Sigmoid colon (tissue), 7 donors: Measurements from ENCODE around the gene CDK13. TPM values are rescaled to one million over a fixed set of nuclear protein-coding genes. Genes with fewer than 3 reads are reported as not detected.

Experiments used
- DNase-seq: peaks from one replicate; pipeline ENCODE4 v3.0.0-alpha.2; 2019
- H3K27ac ChIP-seq, 4 donors: fragments of 200-600 bp; sonication (generic); one replicate each; pipeline ENCODE4 v1.5.1; 2016 to 2019; ENCODE audit warnings: mild to moderate bottlenecking in 1 of 4
- H3K27me3 ChIP-seq, 3 donors: fragments of 200-600 bp; sonication (generic); one replicate each; pipeline ENCODE4 v1.5.1; 2019; ENCODE audit warnings: mild to moderate bottlenecking in 1 of 3
- H3K36me3 ChIP-seq, 4 donors: fragments of 200-600 bp; sonication (generic); one replicate each; pipeline ENCODE4 v1.5.1; 2016 to 2019
- H3K4me1 ChIP-seq, 4 donors: fragments of 200-600 bp; sonication (generic); one replicate each; pipeline ENCODE4 v1.5.1; 2017 to 2019
- H3K4me3 ChIP-seq, 4 donors: fragments of 200-600 bp; sonication (generic); one replicate each; pipeline ENCODE4 v1.5.1; 2017 to 2019; ENCODE audit warnings: mild to moderate bottlenecking in 2 of 4, moderate library complexity in 1 of 4
- H3K9me3 ChIP-seq, 4 donors: fragments of 200-600 bp in 3 of 4; sonication (generic) in 3 of 4; one replicate each; pipeline versions ENCODE4 v1.5.1 to v1.6.1; 2013 to 2019
- CTCF ChIP-seq, 4 experiments: fragments of 450-650 bp in 3 of 4; fragments of 200-600 bp in 1 of 4; IDR thresholded peaks; one replicate each; pipeline ENCODE4 v1.5.1; 2016 to 2019; ENCODE audit warnings: antibody characterized with exemption in 4 of 4, mild to moderate bottlenecking in 3 of 4, moderate library complexity in 2 of 4
- EP300 ChIP-seq, 4 donors: sonication (generic); formaldehyde crosslinking; IDR thresholded peaks; one replicate each; pipeline ENCODE4 v1.6.1; 2017; ENCODE audit warnings: antibody characterized with exemption in 4 of 4
- POLR2A ChIP-seq, 2 donors: fragments of 450-650 bp; IDR thresholded peaks; one replicate each; pipeline ENCODE4 v1.6.1; 2016; ENCODE audit warnings: antibody characterized with exemption in 2 of 2, mild to moderate bottlenecking in 2 of 2, moderate library complexity in 2 of 2
- POLR2AphosphoS5 ChIP-seq, 4 donors: sonication (generic); formaldehyde crosslinking; IDR thresholded peaks; one replicate each; pipeline ENCODE4 v1.6.1; 2017; ENCODE audit warnings: antibody characterized with exemption in 4 of 4
- WGBS, 2 donors: extraction: QIAGEN DNeasy Blood & Tissue Kit; methylation state at CpG; one replicate each; pipeline ENCODE4 v1.1.7; 2013; 5-methylcytosine and 5-hydroxymethylcytosine counted together
- intact Hi-C: fragments of 100-400 bp; cut with DNase I; formaldehyde crosslinking; loops from one replicate; pipeline ENCODE4 v1.15.1; 2023
- polyA plus RNA-seq, 3 donors: library from polyadenylated mRNA; stranded (reverse); fragments of 200-250 nt; gene quantifications; one replicate each; pipeline ENCODE4 v1.2.3, GENCODE V29; 2013
- total RNA-seq, 4 donors: library from RNA; depleted of rRNA; stranded (reverse); fragments of >200 nt; gene quantifications; one replicate each; pipeline ENCODE4 v1.1.0, GENCODE V29; 2016
- donor health status: healthy with polysubstance abuse.
- donor health status: Bipolar disorder and iron deficiency.
- donor health status: healthy.

CDK13 gene
- total and polyA plus RNA-seq, 7 donors = 8.4 to 80.0 (median 63.8) TPM

GRCh38 chr7:39922580-39922979 lies 27.5 kb upstream of the CDK13 start:
- 88 to 89% methylated on average over 3 of the region's 3 CpGs for WGBS, 2 donors
- TF ChIP-seq EP300 (IDR thresholded peaks at IDR 0.05) (no peak), CTCF (IDR thresholded peaks at IDR 0.05) (no peak), POLR2AphosphoS5 (IDR thresholded peaks at IDR 0.05) (no peak), POLR2A (IDR thresholded peaks at IDR 0.05) (no peak)

DNA sequence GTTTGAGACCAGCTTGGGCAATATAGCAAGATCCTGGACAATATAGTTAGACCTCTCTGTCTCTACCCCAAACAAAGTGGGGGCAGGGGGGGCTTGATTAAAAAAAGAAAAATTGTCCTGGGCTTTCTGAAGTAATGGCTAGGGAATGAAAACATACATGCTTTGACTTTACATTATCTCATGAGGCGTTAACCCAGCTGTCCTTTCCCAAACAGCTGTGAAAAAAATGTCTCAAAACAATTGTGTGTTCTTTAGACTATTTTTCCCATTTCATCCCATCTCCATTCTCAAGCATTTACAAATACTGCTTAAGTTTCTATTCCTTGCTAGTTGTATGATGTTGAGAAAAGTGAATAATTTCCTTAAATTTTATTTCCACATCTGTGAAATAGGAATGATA lies 27.0 kb upstream of the CDK13 start:
- intact Hi-C loops = no loop called here
- WGBS, 2 donors = 83 to 86% methylated on average over 1 of the region's 1 CpG
- peaks cover 0 to 3% (median 0%) of the 10 kb centered on the region in 3 donors for H3K27me3 ChIP-seq
- H3K27ac ChIP-seq = no peak overlapping the region
- no peaks in the 10 kb centered on the region for H3K9me3 ChIP-seq
- no peak for TF ChIP-seq POLR2AphosphoS5 (IDR thresholded peaks at IDR 0.05)
- no peak for TF ChIP-seq EP300 (IDR thresholded peaks at IDR 0.05)
- TF ChIP-seq POLR2A (IDR thresholded peaks at IDR 0.05) = no peak
- no peak for TF ChIP-seq CTCF (IDR thresholded peaks at IDR 0.05)
- no peaks in the 10 kb centered on the region for H3K36me3 ChIP-seq
- DNase-seq = no peak
- no peaks in the 10 kb centered on the region for H3K4me1 ChIP-seq
- H3K4me3 ChIP-seq = no peak overlapping the region

More at GRCh38 chr7:39922580-39922979, 27.5 kb upstream of the CDK13 start:
- no peaks in the 10 kb centered on the region for H3K36me3 ChIP-seq
- no peaks in the 10 kb centered on the region for H3K4me1 ChIP-seq
- intact Hi-C loops = no loop called here
- peaks cover 0 to 3% (median 0%) of the 10 kb centered on the region in 3 donors for H3K27me3 ChIP-seq
- no peaks in the 10 kb centered on the region for H3K9me3 ChIP-seq
- no peak overlapping the region for H3K4me3 ChIP-seq
- DNase-seq = no peak
- no peak overlapping the region for H3K27ac ChIP-seq

DNA sequence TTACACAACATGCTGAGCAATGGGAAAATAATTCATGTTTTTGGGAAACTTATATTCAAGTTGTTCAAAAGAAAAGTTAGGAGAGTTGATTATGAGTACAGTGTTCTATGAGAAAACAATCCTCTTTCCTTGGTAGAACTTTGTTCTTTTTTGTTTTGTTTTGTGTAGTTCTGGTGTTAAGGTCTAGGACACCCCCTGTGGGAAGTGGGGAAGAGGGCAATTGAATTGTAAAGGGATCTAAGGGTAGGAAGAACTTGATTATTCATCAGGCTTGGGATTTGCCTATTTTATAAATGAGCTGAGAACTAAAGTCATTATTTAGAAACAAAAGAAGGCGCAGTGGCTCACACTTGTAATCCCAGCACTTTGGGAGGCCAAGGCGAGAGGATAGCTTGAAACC lies 25.9 kb upstream of the CDK13 start:
- intact Hi-C loops = no loop called here
- no peak overlapping the region for H3K27ac ChIP-seq
- no peak overlapping the region for H3K4me3 ChIP-seq
- no peaks in the 10 kb centered on the region for H3K27me3 ChIP-seq
- WGBS, 2 donors = 94 to 97% methylated on average over 2 of the region's 2 CpGs
- no peak for DNase-seq
- H3K9me3 ChIP-seq = no peaks in the 10 kb centered on the region
- H3K4me1 ChIP-seq = no peaks in the 10 kb centered on the region
- H3K36me3 ChIP-seq = no peaks in the 10 kb centered on the region
- no peak for TF ChIP-seq POLR2A (IDR thresholded peaks at IDR 0.05)
- no peak for TF ChIP-seq CTCF (IDR thresholded peaks at IDR 0.05)
- TF ChIP-seq POLR2AphosphoS5 (IDR thresholded peaks at IDR 0.05) = no peak
- TF ChIP-seq EP300 (IDR thresholded peaks at IDR 0.05) = no peak

DNA sequence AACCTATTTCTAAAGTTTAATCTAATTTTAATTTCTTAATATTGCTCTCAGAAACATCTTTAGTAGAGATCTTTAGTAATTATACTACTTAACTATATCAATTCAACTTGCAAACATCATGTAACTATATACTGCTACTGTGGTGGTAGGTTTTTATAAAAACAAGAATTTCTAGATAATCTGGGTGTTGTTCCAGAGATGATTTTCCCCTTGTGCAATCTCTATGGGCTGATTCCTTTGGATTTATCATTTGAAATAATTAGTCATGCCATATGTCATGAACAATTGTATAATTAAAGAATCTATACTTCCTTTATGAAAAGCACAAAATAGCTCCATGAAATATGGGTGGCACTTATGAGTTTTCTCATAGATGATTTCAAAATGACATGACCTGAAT lies 23.9 kb upstream of the CDK13 start:
- intact Hi-C loops = no loop called here

More for the DNA sequence above, 23.9 kb upstream of the CDK13 start:
- Histone ChIP-seq H3K27me3 (no peaks in the 10 kb centered on the region), H3K36me3 (no peaks in the 10 kb centered on the region), H3K27ac (no peak overlapping the region), H3K9me3 (no peaks in the 10 kb centered on the region), H3K4me1 (no peaks in the 10 kb centered on the region), H3K4me3 (no peak overlapping the region)
- no peak for DNase-seq
- TF ChIP-seq CTCF (IDR thresholded peaks at IDR 0.05) (no peak), POLR2A (IDR thresholded peaks at IDR 0.05) (no peak), POLR2AphosphoS5 (IDR thresholded peaks at IDR 0.05) (no peak), EP300 (IDR thresholded peaks at IDR 0.05) (no peak)
